GM12874 (cell line): ENCODE data around the gene TP53TG5.

Experiments used
- CTCF ChIP-seq: IDR thresholded peaks from 2 replicates; pipeline ENCODE4 v1.5.1; 2011; ENCODE audit warnings: low read depth, mild to moderate bottlenecking, control low read depth, low read length, moderate library complexity; ENCODE audit not compliant: insufficient read depth

The TP53TG5 gene

GRCh38 chr20:45416917-45417316 lies 38.8 kb upstream of the TP53TG5 start:
- TF ChIP-seq CTCF = no peak

- TF ChIP-seq CTCF = no peak
Observed at GRCh38 chr20:45415822-45416637, 37.9 kb upstream of the TP53TG5 start, which contains the start of gene PIGT. Gene PIGT (plus strand): TSS chr20:45416141. CDS start chr20:45416157, 16 bp downstream.

GRCh38 chr20:45413479-45413878 lies 35.4 kb upstream of the TP53TG5 start:
- no peak for TF ChIP-seq CTCF

- TF ChIP-seq CTCF = no peak
Observed at GRCh38 chr20:45412653-45413052, 34.5 kb upstream of the TP53TG5 start.

- no peak for TF ChIP-seq CTCF
Observed at GRCh38 chr20:45410887-45411286, 32.8 kb upstream of the TP53TG5 start.

- TF ChIP-seq CTCF = no peak
Observed at GRCh38 chr20:45409521-45410272, 31.6 kb upstream of the TP53TG5 start.

GRCh38 chr20:45408646-45409213 lies 30.6 kb upstream of the TP53TG5 start:
- no peak for TF ChIP-seq CTCF
